Sigmoid colon (tissue), 7 donors: ENCODE results near the gene NEAT1. TPM values are rescaled to one million over a fixed set of nuclear protein-coding genes. Genes with fewer than 3 reads are reported as not detected.
"Not testable (repeated sequence)": the region's sequence is repeated elsewhere in the genome, so short reads cannot be mapped to it uniquely, and the experiment has no call there.

ENCODE experiments used
- DNase-seq: peaks from one replicate; pipeline ENCODE4 v3.0.0-alpha.2; 2019
- H3K27ac ChIP-seq, 4 donors: fragments of 200-600 bp; sonication (generic); one replicate each; pipeline ENCODE4 v1.5.1; 2016 to 2019; ENCODE audit warnings: mild to moderate bottlenecking in 1 of 4
- H3K27me3 ChIP-seq, 3 donors: fragments of 200-600 bp; sonication (generic); one replicate each; pipeline ENCODE4 v1.5.1; 2019; ENCODE audit warnings: mild to moderate bottlenecking in 1 of 3
- H3K36me3 ChIP-seq, 4 donors: fragments of 200-600 bp; sonication (generic); one replicate each; pipeline ENCODE4 v1.5.1; 2016 to 2019
- H3K4me1 ChIP-seq, 4 donors: fragments of 200-600 bp; sonication (generic); one replicate each; pipeline ENCODE4 v1.5.1; 2017 to 2019
- H3K4me3 ChIP-seq, 4 donors: fragments of 200-600 bp; sonication (generic); one replicate each; pipeline ENCODE4 v1.5.1; 2017 to 2019; ENCODE audit warnings: mild to moderate bottlenecking in 2 of 4, moderate library complexity in 1 of 4
- H3K9me3 ChIP-seq, 4 donors: fragments of 200-600 bp in 3 of 4; sonication (generic) in 3 of 4; one replicate each; pipeline versions ENCODE4 v1.5.1 to v1.6.1; 2013 to 2019
- EP300 ChIP-seq, 4 donors: sonication (generic); formaldehyde crosslinking; IDR thresholded peaks; one replicate each; pipeline ENCODE4 v1.6.1; 2017; ENCODE audit warnings: antibody characterized with exemption in 4 of 4
- POLR2A ChIP-seq, 2 donors: fragments of 450-650 bp; IDR thresholded peaks; one replicate each; pipeline ENCODE4 v1.6.1; 2016; ENCODE audit warnings: antibody characterized with exemption in 2 of 2, mild to moderate bottlenecking in 2 of 2, moderate library complexity in 2 of 2
- POLR2AphosphoS5 ChIP-seq, 4 donors: sonication (generic); formaldehyde crosslinking; IDR thresholded peaks; one replicate each; pipeline ENCODE4 v1.6.1; 2017; ENCODE audit warnings: antibody characterized with exemption in 4 of 4
- WGBS, 2 donors: extraction: QIAGEN DNeasy Blood & Tissue Kit; methylation state at CpG; one replicate each; pipeline ENCODE4 v1.1.7; 2013; 5-methylcytosine and 5-hydroxymethylcytosine counted together
- intact Hi-C: fragments of 100-400 bp; cut with DNase I; formaldehyde crosslinking; loops from one replicate; pipeline ENCODE4 v1.15.1; 2023
- polyA plus RNA-seq, 3 donors: library from polyadenylated mRNA; stranded (reverse); fragments of 200-250 nt; gene quantifications; one replicate each; pipeline ENCODE4 v1.2.3, GENCODE V29; 2013
- total RNA-seq, 4 donors: library from RNA; depleted of rRNA; stranded (reverse); fragments of >200 nt; gene quantifications; one replicate each; pipeline ENCODE4 v1.1.0, GENCODE V29; 2016
- TF ChIP-seq, protein P1 (sequence below), 4 experiments: fragments of 450-650 bp in 3 of 4; fragments of 200-600 bp in 1 of 4; IDR thresholded peaks; one replicate each; pipeline ENCODE4 v1.5.1; 2016 to 2019; ENCODE audit warnings: antibody characterized with exemption in 4 of 4, mild to moderate bottlenecking in 3 of 4, moderate library complexity in 2 of 4
- donor health status: healthy with polysubstance abuse.
- donor health status: Bipolar disorder and iron deficiency.
- donor health status: healthy.

NEAT1 gene
- total and polyA plus RNA-seq, 7 donors, result 26.8 to 587 (median 167) TPM

DNA sequence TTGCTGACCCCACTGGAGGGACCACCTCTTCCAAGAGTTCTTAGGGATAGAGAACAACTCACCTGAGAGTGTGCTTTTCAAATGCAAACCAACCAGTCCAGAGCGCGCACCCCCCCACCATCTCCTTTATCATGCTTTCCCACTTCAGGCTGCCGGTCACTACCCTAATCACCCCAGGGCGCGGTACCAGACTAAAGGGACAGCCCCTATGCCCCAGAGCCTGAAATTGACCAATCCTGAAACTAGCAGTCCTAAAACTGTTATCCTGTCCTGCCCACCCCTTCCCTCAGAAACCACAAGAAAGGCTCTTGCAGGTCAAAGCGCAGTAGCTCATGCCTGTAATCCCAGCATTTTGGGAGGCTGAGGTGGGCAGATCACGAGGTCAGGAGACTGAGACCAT lies 37.0 kb downstream of the NEAT1 start:
- TF ChIP-seq POLR2A (IDR thresholded peaks at IDR 0.05) (no peak), POLR2AphosphoS5 (IDR thresholded peaks at IDR 0.05) (no peak), EP300 (IDR thresholded peaks at IDR 0.05) (no peak)
- TF ChIP-seq, protein P1, sequence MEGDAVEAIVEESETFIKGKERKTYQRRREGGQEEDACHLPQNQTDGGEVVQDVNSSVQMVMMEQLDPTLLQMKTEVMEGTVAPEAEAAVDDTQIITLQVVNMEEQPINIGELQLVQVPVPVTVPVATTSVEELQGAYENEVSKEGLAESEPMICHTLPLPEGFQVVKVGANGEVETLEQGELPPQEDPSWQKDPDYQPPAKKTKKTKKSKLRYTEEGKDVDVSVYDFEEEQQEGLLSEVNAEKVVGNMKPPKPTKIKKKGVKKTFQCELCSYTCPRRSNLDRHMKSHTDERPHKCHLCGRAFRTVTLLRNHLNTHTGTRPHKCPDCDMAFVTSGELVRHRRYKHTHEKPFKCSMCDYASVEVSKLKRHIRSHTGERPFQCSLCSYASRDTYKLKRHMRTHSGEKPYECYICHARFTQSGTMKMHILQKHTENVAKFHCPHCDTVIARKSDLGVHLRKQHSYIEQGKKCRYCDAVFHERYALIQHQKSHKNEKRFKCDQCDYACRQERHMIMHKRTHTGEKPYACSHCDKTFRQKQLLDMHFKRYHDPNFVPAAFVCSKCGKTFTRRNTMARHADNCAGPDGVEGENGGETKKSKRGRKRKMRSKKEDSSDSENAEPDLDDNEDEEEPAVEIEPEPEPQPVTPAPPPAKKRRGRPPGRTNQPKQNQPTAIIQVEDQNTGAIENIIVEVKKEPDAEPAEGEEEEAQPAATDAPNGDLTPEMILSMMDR (IDR thresholded peaks at IDR 0.05), result no peak
- Histone ChIP-seq H3K27ac (no peak overlapping the region), H3K4me3 (no peak overlapping the region), H3K27me3 (no peaks in the 10 kb centered on the region), H3K4me1 (peaks cover 0 to 14% (median 8%) of the 10 kb centered on the region in 4 donors), H3K9me3 (no peaks in the 10 kb centered on the region), H3K36me3 (no peaks in the 10 kb centered on the region)
- intact Hi-C loops, result no loop called here
- 79 to 91% methylated on average over 7 of the region's 7 CpGs for WGBS, 2 donors
- peak; percentile 58 for DNase-seq

DNA sequence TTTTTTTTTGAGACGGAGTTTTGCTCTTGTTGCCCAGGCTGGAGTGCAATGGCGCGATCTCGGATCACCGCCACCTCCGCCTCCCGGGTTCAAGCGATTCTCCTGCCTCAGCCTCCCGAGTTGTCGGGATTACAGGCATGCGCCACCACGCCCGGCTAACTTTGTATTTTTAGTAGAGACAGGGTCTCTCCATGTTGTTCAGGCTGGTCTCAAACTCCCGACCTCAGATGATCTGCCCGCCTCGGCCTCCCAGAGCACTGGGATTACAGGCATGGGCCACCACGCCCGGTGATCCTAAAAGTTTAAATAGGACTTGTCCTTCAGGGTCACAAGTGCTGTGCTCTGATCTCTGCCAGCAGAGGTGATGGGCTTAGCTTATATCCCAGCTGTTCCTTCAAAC lies 42.9 kb downstream of the NEAT1 start:
- not testable (repeated sequence) for H3K27me3 ChIP-seq, H3K36me3 ChIP-seq, H3K4me3 ChIP-seq, H3K27ac ChIP-seq, DNase-seq, H3K9me3 ChIP-seq
- H3K4me1 ChIP-seq, result peaks cover 0 to 15% (median 1%) of the 10 kb centered on the region in 4 donors
- 95 to 96% methylated on average over 18 of the region's 18 CpGs for WGBS, 2 donors
- intact Hi-C loops, result loop anchor here (5.0 kb wide), 1 partner anchor 83 kb away; the partner anchor contains the start of gene SLC25A45

DNA sequence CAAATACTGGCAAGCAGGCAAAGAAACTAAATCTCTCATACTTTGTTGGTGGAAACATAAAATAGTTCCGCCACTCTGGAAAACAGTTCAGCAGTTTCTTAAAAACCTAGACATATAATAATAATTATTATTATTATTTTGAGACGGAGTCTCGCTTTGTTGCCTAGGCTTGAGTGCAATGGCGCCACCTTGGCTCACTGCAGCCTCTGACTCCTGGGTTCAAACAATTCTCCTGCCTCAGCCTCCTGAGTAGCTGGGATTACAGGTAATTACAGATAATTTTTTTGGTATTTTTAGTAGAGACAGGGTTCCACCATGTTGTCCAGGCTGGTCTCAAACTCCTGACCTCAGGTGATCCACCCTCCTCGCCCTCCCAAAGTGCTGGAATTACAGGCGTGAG lies 44.7 kb downstream of the NEAT1 start:
- intact Hi-C loops, result loop anchor here (5.0 kb wide), 1 partner anchor 85 kb away; the partner anchor contains the start of gene SLC25A45
- not testable (repeated sequence) for H3K4me3 ChIP-seq, H3K27me3 ChIP-seq, H3K9me3 ChIP-seq, H3K36me3 ChIP-seq, DNase-seq
- peaks cover 0 to 30% (median 17%) of the 10 kb centered on the region in 4 donors for H3K4me1 ChIP-seq
- H3K27ac ChIP-seq, result peak overlapping the region in 2 of 4 donors; percentile 22 to 98
- WGBS, 2 donors, result 65 to 86% methylated on average over 6 of the region's 6 CpGs

DNA sequence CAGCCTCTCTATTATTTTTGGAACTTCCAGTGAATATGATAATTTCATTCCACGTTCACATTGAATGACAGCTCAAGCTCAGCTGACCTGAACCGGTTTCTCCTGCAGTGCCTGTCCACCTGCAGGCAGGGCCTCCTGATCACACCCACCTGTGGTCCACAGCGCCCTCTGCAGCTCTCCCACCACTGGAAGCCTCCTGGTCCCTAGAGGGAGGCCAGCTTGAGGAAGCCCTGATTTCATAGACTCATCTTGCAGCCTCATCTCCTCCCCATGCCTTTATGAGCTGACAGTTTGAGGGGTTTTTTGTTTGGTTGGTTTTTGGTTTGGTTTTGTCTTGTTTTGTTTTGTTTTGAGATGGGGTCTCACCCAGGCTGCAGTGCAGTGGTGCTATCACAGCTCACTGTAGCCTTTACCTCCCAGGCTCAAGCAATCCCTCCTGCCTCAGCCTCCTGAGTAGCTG lies 46.3 kb downstream of the NEAT1 start:
- WGBS, 2 donors, result 7 to 26% methylated on average over 3 of the region's 3 CpGs
- intact Hi-C loops, result loop anchor here (1.0 to 5.0 kb wide), 2 partner anchors 53 to 87 kb away; partner anchors contain the start of gene SLC25A45
- Histone ChIP-seq H3K4me3 (no peak overlapping the region), H3K27ac (peak overlapping the region; percentile 15 to 98 (median 25)), H3K4me1 (peaks cover 0 to 41% (median 27%) of the 10 kb centered on the region in 4 donors), H3K36me3 (no peaks in the 10 kb centered on the region), H3K9me3 (no peaks in the 10 kb centered on the region), H3K27me3 (no peaks in the 10 kb centered on the region)
- peak; percentile 78 for DNase-seq
- TF ChIP-seq POLR2AphosphoS5 (IDR thresholded peaks at IDR 0.05), result no peak
- TF ChIP-seq, protein P1 (IDR thresholded peaks at IDR 0.05), result peak in 2 of 4 experiments; percentile 34 to 60

DNA sequence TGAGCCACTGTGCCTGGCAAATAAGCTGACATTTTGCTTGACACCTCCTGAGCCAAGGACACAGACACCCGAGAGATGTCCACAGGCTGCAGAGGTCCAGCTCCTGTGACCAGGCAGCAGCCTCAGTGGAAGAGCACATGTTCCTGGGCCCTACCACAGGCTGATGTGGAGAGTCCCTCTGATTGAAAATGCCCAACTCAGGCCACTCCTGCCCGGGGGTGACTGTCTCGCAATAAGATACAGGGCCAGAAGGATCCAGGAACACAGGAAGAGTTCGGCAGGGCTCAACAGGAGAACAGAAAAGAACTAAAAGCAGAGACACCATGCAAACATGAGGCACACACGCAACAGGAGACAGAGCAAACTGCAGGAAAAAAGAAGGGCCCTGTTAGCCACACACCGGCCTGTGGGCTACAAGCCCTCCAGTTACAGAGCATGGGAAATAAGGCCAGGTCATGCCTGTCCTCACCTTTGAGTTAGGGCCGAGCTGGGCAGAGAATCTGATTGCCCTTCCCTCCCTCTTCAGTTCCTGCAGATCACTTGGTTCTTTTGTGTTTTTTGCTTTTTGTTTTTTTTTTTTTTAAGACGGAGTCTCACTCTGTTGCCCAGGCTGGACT lies 47.9 kb downstream of the NEAT1 start:
- Histone ChIP-seq H3K4me1 (peaks cover 0 to 41% (median 27%) of the 10 kb centered on the region in 4 donors), H3K9me3 (no peaks in the 10 kb centered on the region), H3K27ac (peak overlapping the region; percentile 92 to 100 (median 96)), H3K36me3 (no peaks in the 10 kb centered on the region), H3K27me3 (no peaks in the 10 kb centered on the region), H3K4me3 (no peak overlapping the region)
- TF ChIP-seq EP300 (IDR thresholded peaks at IDR 0.05) (no peak), POLR2AphosphoS5 (IDR thresholded peaks at IDR 0.05) (no peak), POLR2A (IDR thresholded peaks at IDR 0.05) (no peak)
- intact Hi-C loops, result loop anchor here (2.0 kb wide), 1 partner anchor 36 kb away; no protein-coding TSS in a partner anchor
- 89 to 91% methylated on average over 8 of the region's 8 CpGs for WGBS, 2 donors
- peak; percentile 64 for DNase-seq

DNA sequence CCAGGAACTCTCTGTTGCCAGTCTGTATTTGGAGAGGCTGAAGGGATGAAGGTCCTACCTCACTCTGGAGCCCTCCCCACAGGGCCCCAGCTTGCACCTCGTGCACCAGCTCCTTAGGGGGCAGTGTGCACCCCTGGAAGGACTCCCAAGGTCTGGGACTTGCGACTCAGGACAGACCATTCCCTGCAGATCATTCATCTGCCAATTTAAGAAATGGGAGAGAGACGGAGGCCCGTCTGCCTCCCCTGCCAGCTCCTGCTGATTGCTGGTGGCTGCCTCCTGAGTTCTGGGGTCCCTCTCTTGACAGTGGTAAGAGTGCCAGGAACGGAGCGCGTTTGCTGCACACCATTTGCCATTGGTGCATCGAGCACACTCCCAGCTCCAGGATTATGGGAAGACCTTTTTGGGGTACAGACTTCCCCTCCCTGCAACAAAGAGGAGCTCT lies 48.9 kb downstream of the NEAT1 start:
- TF ChIP-seq EP300 (IDR thresholded peaks at IDR 0.05) (peak in 2 of 4 donors; percentile 43 to 88), POLR2AphosphoS5 (IDR thresholded peaks at IDR 0.05) (peak; percentile 42 to 67 (median 63)), POLR2A (IDR thresholded peaks at IDR 0.05) (no peak)
- TF ChIP-seq, protein P1 (IDR thresholded peaks at IDR 0.05), result peak in 3 of 4 experiments; percentile 53 to 59 (median 56)
- Histone ChIP-seq H3K27ac (peak overlapping the region; percentile 92 to 100 (median 96)), H3K4me3 (peak overlapping the region; percentile 18 to 37 (median 24)), H3K36me3 (no peaks in the 10 kb centered on the region), H3K4me1 (peaks cover 0 to 48% (median 33%) of the 10 kb centered on the region in 4 donors), H3K9me3 (no peaks in the 10 kb centered on the region), H3K27me3 (no peaks in the 10 kb centered on the region)
- intact Hi-C loops, result loop anchor here (2.0 kb wide), 1 partner anchor 35 kb away; no protein-coding TSS in a partner anchor
- peak; percentile 95 for DNase-seq
- WGBS, 2 donors, result 31 to 50% methylated on average over 8 of the region's 8 CpGs

DNA sequence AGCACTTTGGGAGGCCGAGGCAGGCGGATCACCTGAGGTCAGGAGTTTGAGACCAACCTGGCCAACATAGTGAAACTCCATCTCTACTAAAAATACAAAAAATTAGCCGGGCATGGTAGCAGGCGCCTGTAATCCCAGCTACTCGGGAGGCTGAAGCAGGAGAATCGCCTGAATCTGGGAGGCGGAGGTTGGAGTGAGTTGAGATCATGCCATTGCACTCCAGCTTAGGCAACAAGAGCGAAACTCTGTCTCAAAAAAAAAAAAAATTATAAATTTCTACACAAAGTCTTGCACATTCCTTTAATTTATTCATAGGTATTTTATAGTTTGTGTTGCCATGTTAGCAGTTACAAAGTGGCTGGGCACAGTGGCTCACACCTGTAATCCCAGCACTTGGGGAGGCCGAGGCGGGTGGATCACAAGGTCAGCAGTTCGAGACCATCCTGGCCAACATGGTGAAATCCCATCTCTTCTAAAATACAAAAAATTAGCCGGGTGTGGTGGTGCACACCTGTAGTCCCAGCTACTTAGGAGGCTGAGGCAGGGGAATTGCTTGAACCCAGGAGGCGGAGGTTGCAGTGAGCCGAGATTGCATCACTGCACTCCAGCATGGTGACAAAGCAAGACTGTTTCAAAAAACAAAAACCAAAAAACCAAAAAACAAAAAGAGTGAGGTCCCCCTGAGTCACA lies 50.1 kb downstream of the NEAT1 start:
- H3K27me3 ChIP-seq, H3K36me3 ChIP-seq, H3K9me3 ChIP-seq, DNase-seq, intact Hi-C loops: not testable (repeated sequence)
- peak overlapping the region in 1 of 4 donors; percentile 11 for H3K4me3 ChIP-seq
- H3K4me1 ChIP-seq, result peaks cover 0 to 51% (median 39%) of the 10 kb centered on the region in 4 donors
- peak overlapping the region; percentile 92 to 100 (median 96) for H3K27ac ChIP-seq
- WGBS, 2 donors, result 68 to 82% methylated on average over 14 of the region's 14 CpGs
